GM18867 (cell line): ENCODE results near the gene SOCS3.
A peak's percentile ranks its signal among the peaks of the same experiment; 100 is the strongest.

ENCODE experiments used
- ATAC-seq: cut with Tn5 transposase; IDR thresholded peaks from one replicate; pipeline ENCODE4 v1.9.1; 2021; ENCODE audit warnings: mild to moderate bottlenecking, moderate library complexity; ENCODE audit not compliant: unreplicated experiment

The SOCS3 gene

DNA sequence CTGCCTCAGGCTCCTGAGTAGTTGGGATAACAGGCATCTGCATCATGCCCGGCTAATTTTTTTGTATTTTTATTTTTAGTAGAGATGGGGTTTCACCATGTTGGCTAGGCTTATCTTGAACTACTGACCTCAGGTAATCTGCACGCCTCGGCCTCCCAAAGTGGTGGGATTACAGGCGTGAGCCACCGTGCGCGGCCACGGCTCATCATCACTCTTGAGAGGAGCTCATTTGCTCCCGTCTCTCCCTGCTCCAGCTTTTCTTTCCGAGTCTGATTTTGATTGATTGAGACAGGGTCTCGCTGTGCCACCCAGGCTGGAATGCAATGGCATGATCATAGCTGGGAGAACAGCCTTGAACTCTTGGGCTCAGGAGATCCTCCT is 31.2 kb upstream of the SOCS3 start:
- no peak for ATAC-seq

DNA sequence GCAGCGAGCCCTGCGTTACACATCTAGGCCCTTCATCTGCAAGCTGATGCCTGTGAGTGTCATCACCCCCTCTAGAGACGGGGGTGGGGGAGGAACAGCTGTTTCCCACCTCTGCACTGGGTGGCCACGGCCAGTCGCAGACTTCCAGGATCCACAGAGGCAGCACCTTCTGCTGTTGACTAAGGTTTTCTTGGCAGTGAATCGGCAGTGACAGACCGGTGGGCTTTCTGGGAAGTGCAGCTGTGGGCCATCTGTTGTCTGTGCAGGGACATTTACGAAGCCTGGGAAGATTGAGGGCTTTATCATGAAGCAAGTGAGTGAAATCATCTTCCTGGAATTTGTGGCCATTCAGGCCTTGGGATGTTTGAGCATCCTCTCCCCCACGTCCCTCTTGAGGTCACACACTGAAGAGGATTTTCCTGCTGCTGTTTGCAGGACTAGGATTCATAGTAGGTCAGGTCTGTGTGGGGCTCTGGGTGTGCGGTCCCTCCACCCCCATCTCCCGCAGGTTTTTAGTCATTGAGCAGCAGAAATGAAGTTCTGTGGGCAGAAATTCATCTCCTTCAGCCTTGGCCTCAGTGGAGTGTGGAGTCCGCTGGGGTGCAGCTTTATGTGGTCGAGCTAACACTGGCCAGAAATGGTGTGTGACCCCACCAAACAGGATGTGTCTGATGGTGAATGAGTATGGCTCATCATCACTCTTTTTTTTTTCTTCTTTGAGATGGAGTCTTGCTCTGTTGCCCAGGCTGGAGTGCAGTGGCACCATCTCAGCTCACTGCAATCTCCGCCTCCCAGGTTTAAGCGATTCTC is 30.6 kb upstream of the SOCS3 start:
- ATAC-seq = no peak

- ATAC-seq = no peak
These were observed 28.4 kb upstream of the SOCS3 start for GRCh38 chr17:78387977-78388941.

- ATAC-seq = no peak
These were observed 24.8 kb upstream of the SOCS3 start for GRCh38 chr17:78384479-78385175.

GRCh38 chr17:78383725-78384471 is 24.0 kb upstream of the SOCS3 start:
- ATAC-seq = no peak

DNA sequence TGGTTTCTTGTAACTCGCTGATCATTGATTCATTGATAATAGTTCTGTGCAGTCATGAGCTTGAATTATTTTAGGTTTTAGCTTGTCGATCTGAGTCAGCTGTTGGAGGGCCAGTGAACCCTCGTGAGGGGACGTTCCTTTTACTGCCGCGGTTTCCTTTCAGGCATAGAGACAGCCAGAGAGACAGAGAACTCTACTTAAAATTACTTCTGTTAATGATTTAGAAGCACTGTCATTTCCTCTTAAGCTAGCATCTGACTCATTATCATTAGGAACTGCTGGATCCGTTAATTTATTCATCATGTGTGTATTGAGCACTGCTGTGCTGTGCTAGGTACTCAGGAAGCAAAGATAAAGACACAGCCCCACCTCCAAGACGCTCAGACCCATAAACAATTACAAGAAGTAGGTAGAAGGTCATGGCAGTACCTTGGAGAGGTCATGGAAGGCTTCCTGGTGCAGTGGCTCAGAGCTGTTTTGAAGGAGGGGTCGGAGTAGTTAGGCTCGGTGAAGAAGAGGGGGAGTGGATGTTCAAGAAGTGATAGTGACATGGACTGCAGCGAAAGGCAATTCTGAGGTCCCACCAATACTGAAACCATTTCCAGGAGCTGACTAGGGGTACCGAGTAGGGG is 21.8 kb upstream of the SOCS3 start:
- no peak for ATAC-seq

- no peak for ATAC-seq
These were observed 20.5 kb upstream of the SOCS3 start for GRCh38 chr17:78380370-78380769.

DNA sequence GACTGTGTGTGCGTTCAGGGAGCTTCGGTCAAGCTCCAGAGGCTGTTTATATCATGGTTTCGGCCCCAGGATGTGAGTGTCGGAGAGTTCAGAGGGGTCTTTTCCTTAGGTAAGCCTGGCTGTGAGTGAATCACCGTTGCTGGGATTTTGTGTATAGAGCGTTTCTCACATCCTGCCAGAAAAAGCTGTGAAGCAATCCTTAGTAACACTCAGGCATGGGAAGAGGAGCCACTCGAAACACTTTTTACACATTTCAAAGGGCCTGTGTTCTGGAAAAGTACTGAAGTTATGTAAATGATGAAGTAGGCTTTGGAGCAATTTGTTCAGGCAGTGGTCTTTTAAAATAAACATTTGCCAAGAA is 19.2 kb upstream of the SOCS3 start:
- ATAC-seq = no peak

GRCh38 chr17:78378225-78379130 is 18.6 kb upstream of the SOCS3 start, which contains the start of gene PGS1:
PGS1 (plus strand) TSS chr17:78378649; CDS start chr17:78378666, 17 bp downstream.
- peak; percentile 57 for ATAC-seq

- ATAC-seq = no peak
These were observed 18.0 kb upstream of the SOCS3 start for GRCh38 chr17:78377858-78378224.

DNA sequence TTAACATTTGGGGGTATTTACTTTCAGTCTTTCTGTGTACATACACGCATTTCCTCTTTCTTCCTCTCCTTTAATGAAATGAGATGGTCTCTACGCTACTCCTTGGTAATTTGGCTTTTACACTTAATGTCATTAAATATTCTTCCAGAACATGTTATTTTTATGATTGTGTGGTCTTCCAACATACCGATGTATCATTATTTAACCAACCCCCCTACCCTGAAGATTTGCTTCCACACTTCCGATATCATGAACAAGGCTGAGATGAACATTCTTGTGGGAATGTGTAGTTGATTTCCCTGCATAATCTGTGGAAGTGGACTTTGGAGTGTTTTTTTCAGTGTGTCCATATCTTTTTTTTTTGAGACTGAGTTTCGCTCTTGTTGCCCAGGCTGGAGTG is 16.3 kb upstream of the SOCS3 start:
- no peak for ATAC-seq

DNA sequence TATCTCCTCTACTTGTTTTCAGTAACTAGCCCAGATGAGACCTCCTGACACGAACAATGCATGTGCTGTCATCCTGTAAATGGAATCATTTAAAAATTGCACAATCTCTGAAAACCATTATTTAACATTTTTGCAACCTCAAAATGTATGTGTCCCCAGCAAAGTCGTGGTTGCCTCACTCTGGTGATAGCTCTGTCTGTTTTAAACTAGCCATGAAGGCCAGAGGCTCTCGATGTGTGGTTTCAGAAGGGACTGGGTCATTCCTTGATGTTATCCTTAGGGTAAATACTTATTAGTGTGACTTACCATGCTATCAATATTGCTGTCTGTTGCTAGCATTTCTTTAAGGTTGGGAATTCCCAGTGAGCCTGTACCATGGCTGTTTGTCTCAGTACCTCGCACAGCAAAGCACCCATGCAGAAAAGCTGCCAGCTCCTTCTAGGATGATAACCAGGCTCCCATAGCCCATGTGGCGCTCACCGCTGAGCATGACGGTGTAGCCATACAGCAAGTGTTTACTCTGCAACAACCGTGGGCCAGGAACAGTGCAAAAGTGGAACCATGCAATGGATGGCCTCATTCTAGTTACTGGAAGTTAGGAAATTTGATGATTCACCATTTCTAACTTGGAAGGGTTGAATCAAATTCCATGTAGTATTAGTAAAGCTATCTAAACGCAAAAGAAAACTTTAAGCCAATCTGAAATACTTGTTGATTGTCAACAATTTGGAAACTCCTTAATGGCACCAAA is 15.7 kb upstream of the SOCS3 start:
- ATAC-seq = no peak

DNA sequence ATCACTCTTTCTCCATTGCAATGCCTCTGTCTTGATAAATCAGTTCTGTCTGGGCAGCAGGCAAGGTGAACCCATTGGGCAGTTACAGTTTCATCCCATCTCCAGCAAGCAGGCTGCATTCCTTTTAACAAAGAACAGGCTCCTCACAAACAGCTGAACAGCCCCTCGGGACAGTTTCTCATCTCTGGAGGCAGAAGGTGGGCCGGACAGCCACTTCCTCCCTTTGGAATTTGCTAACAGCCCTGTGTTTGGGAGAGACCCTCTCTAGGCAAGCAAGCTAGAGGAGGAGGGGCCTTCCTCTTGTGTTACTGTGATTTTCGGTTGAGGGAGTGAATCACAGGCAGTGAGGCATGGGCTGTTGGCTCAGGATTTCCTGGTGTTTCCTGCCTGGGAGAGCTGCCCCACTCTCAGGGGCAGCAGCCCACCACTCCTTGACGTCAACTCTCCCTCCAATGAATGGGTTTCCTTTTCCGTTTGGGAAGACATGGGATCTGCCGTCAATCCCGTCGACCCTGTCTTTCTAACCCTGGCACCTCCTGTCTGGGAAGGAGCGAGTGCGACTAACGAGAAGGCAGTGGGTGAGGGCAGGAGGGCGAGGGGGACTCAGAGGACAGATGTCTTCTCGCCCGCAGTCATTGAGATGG is 14.9 kb upstream of the SOCS3 start:
- ATAC-seq = no peak

- no peak for ATAC-seq
These were observed 14.3 kb upstream of the SOCS3 start for GRCh38 chr17:78374189-78374588.

DNA sequence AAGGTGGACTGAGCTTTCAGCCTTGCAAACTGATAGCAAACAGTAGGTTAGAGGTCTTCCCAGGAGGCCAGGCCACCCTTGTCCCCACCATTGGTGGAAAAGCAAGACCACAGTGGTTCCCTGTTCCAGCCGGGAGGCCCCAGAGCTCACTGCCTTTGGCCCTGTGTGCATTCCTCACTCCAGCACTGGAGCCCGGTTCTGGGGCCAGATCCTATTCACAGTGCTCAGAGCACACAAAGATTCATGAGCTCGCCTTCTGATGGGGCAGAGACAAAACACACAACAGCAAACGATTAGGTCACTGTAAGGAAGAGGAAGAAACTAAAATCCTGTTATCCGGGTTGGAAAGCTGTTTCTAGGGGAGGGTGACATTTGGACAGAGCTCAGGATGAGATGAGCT is 13.0 kb upstream of the SOCS3 start:
- no peak for ATAC-seq

- ATAC-seq = no peak
These were observed 11.2 kb upstream of the SOCS3 start for GRCh38 chr17:78371056-78371455.

- ATAC-seq = no peak
These were observed 10.0 kb upstream of the SOCS3 start for GRCh38 chr17:78369791-78370381.
